GM19238 (cell line): ENCODE measurements around the gene CLEC7A.

Experiments
- DNase-seq: peaks from one replicate; pipeline ENCODE4 v3.0.0; 2011; ENCODE audit warnings: low spot score; ENCODE audit not compliant: insufficient read length

The CLEC7A gene

DNA sequence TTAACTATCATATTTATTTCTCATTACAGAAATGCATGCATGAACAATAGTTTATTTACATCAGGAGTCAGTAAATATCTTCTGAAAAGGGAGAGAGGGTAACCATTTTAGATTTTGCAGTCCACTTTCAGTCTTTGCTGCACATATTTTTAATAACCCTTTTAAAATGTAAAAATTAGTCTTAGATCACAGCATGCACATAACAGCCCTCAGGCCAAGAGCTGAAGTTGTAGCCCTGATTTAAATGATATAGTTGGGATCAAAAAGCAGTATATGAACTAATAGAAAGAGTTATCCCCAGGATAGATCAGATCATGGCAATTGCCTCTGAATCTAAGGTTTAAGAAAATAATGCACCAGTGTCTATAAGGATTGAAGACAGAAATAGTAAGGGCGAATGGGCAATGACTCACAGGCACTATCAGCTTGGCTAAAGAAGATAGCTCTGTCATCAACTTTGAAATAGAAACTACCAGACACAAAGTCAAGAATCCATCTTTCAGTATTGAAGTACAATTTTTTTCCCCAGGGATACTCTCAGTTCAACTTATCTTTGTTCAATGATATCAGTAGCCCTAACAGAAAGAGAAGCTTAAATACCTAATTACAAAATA, 13.1 kb upstream of the CLEC7A start:
- no peak for DNase-seq

- no peak for DNase-seq
These were observed 10.0 kb upstream of the CLEC7A start for GRCh38 chr12:10140001-10140400.

DNA sequence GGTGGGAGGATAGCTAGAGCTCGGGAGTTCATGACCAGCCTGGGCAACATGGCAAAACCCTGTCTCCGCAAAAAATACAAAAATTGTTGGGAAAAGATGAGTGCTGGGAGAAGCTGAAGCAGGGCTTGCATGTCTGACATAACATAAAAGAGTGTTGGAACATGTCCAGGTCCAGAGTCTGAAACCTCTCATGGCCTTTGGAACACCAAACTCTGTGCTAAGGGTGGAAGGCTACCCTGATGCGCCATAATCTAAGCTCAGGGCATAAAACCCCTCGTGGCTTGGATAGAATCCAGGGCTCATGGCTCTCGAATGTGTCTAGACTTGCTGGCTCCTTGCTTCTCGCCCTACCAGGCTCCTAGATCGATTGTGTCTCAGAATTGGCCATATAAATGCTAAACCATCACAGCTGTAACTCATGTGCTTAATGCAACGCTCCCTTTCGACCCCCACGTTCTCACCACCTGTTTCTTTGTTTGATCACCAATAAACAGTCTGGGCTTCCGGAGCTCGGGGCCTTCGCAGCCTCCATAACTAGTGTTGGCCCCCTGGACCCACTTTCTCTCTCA, 6.7 kb upstream of the CLEC7A start:
- DNase-seq, result no peak

DNA sequence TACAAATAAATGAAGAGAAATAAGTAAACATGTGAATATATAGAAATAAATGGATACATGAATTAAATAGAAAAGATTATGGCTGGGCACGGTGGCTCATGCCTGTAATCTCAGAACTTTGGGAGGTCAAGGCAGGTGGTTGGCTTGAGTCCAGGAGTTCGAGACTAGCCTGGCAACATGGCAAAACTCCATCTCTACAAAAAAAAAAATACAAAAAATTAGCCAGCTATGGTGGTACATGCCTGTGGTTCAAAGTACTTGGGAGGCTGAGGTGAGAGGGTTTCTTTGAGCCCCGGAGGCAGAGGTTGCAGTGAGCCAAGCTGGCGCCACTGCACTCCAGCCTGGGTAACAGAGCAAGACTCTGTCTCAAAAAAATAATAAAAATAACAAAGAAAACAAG, 5.1 kb upstream of the CLEC7A start:
- no peak for DNase-seq

DNA sequence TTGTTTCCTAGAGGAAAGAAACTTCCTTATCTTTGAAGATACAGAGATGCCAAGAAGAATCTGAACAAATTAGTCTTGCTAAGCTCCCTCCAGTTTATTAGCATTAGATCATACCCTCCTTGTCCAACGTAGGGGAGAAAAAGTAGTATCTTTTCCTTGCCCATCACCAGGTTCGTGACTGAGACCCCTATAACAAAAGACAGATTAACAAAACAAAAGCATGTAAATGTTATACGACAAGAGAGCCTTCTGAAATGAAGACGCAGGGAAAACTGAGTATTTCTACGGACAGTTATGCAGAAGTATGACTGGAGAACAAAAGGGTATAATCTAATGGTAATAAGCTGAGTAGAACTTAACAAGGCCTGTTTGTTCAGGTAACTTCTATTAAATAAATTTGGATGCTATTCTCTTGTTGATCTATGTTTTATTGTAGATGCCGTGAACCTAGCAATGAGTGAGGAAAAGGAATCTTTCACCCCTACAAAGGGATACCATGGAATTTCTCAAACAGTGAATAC, 2.9 kb upstream of the CLEC7A start:
- DNase-seq, result no peak

GRCh38 chr12:10131111-10131690, 1.2 kb upstream of the CLEC7A start:
- DNase-seq, result no peak

DNA sequence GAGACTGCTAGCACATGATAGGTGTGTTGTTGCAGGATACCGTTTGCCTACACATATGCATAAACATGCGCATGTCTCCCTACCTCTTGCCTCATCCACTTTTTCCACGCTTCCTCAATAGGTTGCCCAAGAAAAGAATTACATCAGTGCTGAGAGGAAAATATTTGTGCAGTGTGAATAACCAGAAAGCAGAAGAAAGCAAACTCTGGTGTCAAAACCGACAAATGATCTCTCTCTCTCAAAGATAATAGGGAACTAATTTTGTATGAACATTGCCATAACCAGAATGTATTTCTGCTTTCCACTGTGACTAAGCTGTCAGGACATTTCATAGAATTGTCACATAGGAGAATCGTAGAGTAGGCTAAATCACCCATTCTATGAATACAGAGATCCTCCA, 1.3 kb downstream of the CLEC7A start:
- DNase-seq, result no peak

DNA sequence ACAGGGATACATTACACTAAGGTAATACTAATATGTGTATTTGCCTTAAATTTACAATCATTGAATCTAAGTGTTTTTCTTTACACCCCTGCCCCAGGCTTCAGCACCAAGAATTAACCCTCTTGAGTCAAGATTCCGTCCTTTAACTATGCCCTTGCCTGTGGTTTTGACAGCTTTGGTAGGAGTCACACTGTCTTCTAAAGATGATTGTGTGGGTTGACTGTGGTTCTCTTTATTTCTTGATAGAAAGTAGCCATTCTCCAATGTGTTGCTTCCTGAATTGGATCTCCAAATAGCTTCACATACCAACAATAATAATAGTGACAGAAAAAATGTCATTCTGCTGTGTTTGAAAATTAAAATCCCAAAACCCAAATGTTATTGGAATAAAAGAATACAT, 3.6 kb downstream of the CLEC7A start:
- no peak for DNase-seq

DNA sequence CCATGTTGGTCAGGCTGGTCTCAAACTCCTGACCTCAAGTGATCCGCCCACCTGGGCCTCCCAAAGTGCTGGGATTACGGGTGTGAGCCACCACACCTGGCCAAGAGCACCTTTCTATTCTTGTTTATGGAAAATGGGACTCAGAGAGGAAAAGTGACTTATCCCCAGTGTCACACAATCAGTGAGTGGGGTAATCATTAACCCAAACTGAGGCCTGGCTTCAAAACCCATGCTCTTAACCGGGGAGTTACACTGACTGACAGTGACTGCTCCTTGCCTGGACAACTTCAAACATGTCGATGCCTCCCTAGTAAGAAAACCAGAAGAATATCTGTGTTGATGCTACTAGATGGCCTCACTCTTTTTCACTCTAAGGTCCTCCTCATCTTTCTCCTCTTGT, 7.3 kb downstream of the CLEC7A start:
- DNase-seq, result no peak

- DNase-seq, result no peak
These were observed 8.7 kb downstream of the CLEC7A start for GRCh38 chr12:10121278-10121677.

DNA sequence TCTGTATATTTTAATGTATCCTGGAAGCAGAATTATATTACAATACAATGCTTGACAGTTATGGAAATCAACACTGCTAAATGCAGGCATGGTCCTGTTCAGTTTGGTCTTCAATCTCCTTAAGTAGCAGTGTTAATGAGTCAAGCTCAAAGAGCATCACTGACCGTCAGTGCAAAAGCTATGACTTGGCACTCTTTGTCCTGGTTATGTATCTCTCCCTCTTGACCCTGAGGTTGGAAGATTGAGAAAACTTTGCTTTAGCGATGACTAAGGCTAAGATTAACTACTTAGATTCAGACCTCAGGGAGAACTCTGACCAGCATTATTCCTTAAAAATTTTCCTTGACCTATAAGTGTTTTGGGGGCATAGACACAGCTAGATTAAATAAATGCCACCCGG, 10.9 kb downstream of the CLEC7A start:
- DNase-seq, result no peak

DNA sequence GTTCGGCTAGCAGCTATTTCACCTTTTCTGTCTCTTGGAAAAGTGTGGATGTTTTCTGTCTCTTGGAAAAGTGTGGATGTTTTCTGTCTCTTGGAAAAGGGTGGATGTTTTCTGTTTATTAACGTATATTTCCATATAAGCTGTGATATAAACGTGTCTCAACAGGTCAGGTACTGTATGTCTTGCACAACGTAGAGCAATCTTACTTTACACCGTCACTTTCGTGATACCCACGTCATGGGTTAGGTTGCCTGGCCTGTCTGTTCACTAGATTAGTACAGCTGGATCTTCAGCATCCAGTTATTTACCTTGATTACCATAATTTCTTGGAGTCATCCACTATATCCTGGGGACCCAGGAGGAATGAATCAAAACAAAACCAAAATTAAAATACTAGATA, 14.1 kb downstream of the CLEC7A start:
- DNase-seq, result no peak

GRCh38 chr12:10115311-10115710, 14.7 kb downstream of the CLEC7A start:
- no peak for DNase-seq

- DNase-seq, result no peak
These were observed 16.1 kb downstream of the CLEC7A start for GRCh38 chr12:10113920-10114319.

DNA sequence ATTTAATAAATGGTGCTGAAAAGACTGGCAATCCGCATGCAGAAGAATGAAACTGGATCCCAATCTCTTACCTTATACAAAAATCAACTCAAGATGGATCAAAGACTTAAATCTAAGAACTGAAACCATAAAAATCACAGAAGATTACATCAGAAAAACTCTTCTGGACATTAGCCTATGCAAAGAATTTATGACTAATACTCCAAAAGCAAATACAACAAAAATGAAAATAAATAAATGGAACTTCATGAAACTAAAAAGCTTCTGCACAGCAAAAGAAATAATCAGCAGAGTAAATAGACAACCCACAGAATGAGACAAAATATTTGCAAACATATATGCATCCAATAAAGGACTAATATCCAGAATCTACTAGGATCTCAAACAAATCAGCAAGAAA, 16.9 kb downstream of the CLEC7A start:
- DNase-seq, result no peak

DNA sequence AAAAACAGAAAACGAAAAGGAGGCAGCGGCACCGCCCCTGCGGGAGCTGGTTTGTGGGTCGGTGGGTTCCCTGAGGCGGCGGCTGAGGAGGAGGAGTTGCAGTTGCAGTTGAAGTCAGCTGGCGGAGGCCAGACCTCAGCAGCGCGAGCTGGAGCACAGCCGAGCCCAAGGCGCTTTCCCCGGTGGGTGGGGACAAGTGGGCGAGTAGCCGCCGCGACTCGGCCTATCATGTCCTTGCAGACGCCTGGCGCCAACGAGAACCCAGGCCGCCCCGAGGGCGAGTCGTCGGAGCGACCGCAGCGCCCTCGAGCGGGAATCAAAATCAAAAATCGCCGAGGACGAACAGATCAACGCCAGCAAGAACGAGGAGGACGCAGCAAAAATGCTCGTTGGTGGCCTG, 18.5 kb downstream of the CLEC7A start:
- no peak for DNase-seq

GRCh38 chr12:10110256-10110844, 19.6 kb downstream of the CLEC7A start:
- DNase-seq, result no peak

DNA sequence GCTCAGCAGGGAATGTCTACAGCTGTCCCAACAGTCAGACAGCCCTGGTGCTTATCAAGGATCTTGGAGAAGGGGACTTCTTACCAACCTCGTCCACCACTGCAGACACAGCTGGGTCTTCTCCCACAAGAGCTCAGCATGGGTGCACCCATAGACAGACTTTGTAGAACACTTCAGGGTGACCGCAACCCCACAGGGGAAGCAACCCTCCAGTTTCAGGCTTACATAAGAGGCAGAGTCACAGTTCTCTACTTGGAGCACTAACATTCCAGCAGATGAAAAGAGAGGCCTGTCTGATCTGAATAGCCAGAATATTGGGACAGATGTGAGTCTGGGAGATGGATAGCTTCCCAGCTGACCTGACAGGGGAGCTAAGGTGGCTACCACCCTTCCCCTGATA, 27.7 kb downstream of the CLEC7A start:
- no peak for DNase-seq

- no peak for DNase-seq
These were observed 28.3 kb downstream of the CLEC7A start for GRCh38 chr12:10101648-10102220.

DNA sequence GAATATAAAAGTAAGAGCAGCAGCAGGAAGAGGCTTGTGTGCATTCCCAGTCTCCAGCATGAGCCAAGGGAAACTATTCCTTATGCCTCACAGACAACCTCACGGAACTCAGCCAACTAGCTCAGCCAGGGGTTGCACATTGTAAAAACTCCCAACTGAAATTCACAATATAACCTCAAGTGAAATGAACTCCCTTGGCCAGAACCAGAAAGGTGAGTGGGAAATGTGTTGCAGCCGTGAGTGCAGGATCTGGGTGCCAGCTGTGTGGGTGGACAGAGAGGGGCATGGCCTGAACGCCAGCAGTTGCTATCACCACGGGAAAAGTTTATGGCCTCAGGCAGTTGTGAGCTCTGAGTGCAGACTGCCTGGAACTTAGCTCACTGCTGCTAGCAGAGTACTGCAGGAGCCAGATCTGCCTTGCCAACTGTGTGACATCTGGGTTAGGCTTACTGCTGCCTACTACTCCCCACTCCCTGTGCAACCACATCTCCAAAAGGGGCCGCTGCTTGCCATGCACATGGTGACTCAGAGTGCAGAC, 28.9 kb downstream of the CLEC7A start:
- no peak for DNase-seq

DNA sequence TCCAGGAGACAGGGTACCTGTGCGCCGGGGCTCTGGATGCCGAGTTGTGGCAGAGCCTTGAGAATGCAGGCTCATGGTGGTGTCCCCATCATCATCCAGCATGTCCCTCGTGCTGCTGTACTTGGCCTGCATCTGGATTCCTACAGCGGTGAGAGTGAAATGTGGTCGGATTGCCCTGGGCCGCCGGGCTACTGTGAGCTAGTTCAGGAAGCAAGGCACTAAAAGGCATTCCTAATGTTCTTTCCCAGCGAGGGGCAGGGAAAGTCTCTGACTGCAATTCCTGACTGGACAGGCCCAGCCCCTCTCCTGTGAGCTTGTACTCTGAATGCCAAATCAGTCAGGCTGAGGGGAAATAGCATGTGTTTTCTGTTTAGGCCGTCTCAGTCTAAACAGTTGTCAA, 31.2 kb downstream of the CLEC7A start, which contains the start of gene CLEC1A:
TSS of gene CLEC1A (minus strand) at position 195 of the 400 bp plus-strand sequence. CDS start at position 132, 63 bp downstream.
- DNase-seq, result no peak

DNA sequence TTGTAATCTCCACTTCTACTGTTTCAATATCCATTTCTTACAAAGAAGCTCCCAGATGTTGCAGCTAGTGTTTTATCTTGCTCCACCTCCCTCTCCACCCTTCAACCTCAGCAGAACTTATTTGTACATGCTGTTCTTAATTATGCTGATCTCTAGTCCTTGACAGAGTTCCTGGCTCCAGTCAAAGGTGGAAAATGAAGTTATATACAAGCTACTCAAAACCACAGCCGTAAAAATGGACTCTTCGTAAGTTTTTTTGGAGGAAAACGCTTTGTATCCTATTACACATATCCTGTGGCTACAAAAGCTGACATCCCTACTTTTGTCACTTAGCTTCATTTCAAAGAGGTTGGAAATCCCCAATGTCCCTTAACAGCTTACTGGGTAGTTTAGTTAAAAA, 32.5 kb downstream of the CLEC7A start:
- no peak for DNase-seq
